ENCODE results near the gene RCAN1.

DNA sequence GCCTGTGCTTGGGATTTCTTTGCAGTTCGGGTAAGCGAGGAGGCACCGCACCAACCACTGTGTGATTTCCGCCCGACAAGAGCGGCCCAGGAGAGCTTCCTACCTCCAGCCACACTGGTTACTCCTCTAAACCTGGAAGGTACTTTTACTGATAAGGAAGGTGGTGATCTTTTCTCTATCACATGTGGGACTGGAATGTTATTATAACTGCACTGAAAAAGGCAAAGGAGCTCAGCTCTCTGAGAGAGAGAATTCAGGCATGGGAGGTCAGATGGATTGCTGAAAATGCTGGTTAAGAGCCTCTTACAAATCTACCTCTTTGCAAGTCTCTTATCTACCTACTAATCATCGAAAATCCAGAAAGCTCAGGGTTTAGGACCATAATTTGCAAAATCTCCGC lies 95.2 kb downstream of the RCAN1 start:
- TF ChIP-seq POLR2A (IDR thresholded peaks at IDR 0.05), result no peak
- TF ChIP-seq, protein P1, sequence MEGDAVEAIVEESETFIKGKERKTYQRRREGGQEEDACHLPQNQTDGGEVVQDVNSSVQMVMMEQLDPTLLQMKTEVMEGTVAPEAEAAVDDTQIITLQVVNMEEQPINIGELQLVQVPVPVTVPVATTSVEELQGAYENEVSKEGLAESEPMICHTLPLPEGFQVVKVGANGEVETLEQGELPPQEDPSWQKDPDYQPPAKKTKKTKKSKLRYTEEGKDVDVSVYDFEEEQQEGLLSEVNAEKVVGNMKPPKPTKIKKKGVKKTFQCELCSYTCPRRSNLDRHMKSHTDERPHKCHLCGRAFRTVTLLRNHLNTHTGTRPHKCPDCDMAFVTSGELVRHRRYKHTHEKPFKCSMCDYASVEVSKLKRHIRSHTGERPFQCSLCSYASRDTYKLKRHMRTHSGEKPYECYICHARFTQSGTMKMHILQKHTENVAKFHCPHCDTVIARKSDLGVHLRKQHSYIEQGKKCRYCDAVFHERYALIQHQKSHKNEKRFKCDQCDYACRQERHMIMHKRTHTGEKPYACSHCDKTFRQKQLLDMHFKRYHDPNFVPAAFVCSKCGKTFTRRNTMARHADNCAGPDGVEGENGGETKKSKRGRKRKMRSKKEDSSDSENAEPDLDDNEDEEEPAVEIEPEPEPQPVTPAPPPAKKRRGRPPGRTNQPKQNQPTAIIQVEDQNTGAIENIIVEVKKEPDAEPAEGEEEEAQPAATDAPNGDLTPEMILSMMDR (IDR thresholded peaks at IDR 0.05), result no peak
